CD4-positive, alpha-beta T cell (primary cell): ENCODE data around the gene SEPTIN3. TPM values are rescaled to one million over a fixed set of nuclear protein-coding genes. Genes with fewer than 3 reads are reported as not detected.

Source experiments
- ATAC-seq: fragments of 200-7000 bp; cut with Tn5 transposase; one replicate; pipeline ENCODE4 v1.10.0; 2022; ENCODE audit warnings: mild to moderate bottlenecking; ENCODE audit not compliant: poor library complexity
- CTCF ChIA-PET: fragments of 350-600 bp; sonication (Branson Sonifier 250); formaldehyde crosslinking; loops from one replicate; lab custom pipeline; 2021; ENCODE audit warnings: antibody characterized with exemption, inconsistent platforms; lab: Charles Lee
- POLR2A ChIA-PET: fragments of 350-600 bp; sonication (Branson Sonifier 250); formaldehyde crosslinking; loops from one replicate; lab custom pipeline; 2021; ENCODE audit warnings: antibody characterized with exemption, inconsistent platforms; lab: Charles Lee
- DNase-seq, 14 experiments: peaks; one replicate each; pipeline ENCODE4 v3.0.0-alpha.2; 2013 to 2020; ENCODE audit warnings: mixed read lengths in 2 of 14
- H3K27ac ChIP-seq, 2 donors: one replicate each; pipeline versions ENCODE4 v1.5.1 to v1.7.0; 2013; ENCODE audit warnings: low read length in 2 of 2, low read depth in 1 of 2, mild to moderate bottlenecking in 1 of 2
- H3K27me3 ChIP-seq, 2 experiments: 1 replicate in 1 of 2; 2 replicates in 1 of 2; pipeline versions ENCODE4 v1.6.1 to v1.7.0; 2013; ENCODE audit warnings: low read length in 2 of 2, control low read depth in 1 of 2, mild to moderate bottlenecking in 1 of 2, moderate library complexity in 1 of 2; ENCODE audit not compliant: insufficient read depth in 2 of 2, control insufficient read depth in 1 of 2
- H3K36me3 ChIP-seq: one replicate; pipeline ENCODE4 v1.6.1; 2013; ENCODE audit warnings: low read length, control low read depth; ENCODE audit not compliant: insufficient read depth
- H3K4me1 ChIP-seq: one replicate; pipeline ENCODE4 v1.6.1; 2013; ENCODE audit warnings: low read length, control low read depth; ENCODE audit not compliant: insufficient read depth
- H3K4me3 ChIP-seq: one replicate; pipeline ENCODE4 v1.5.1; 2013; ENCODE audit warnings: mild to moderate bottlenecking, low read length, moderate library complexity
- H3K9me3 ChIP-seq, 2 experiments: 1 replicate in 1 of 2; 2 replicates in 1 of 2; pipeline versions ENCODE4 v1.6.1 to v1.7.0; 2013; ENCODE audit warnings: low read length in 2 of 2, mild to moderate bottlenecking in 2 of 2, control low read depth in 1 of 2, moderate library complexity in 1 of 2; ENCODE audit not compliant: control insufficient read depth in 1 of 2, insufficient read depth in 1 of 2
- H3K27ac Mint-ChIP-seq: one replicate; pipeline ENCODE4 v1.8.0; 2020; ENCODE audit warnings: mixed read lengths
- H3K27me3 Mint-ChIP-seq: one replicate; pipeline ENCODE4 v1.8.0; 2021; ENCODE audit warnings: mixed read lengths
- H3K36me3 Mint-ChIP-seq: one replicate; pipeline ENCODE4 v1.8.0; 2021; ENCODE audit warnings: low read depth, mixed read lengths
- H3K4me1 Mint-ChIP-seq: one replicate; pipeline ENCODE4 v1.8.0; 2021; ENCODE audit warnings: low read depth, mixed read lengths
- H3K4me3 Mint-ChIP-seq: one replicate; pipeline ENCODE4 v1.8.0; 2020; ENCODE audit warnings: mild to moderate bottlenecking, mixed read lengths
- H3K9me3 Mint-ChIP-seq: one replicate; pipeline ENCODE4 v1.8.0; 2020; ENCODE audit warnings: mixed read lengths
- CTCF ChIP-seq: fragments of 200-600 bp; IDR thresholded peaks from one replicate; pipeline ENCODE4 v1.8.0; 2022; ENCODE audit warnings: antibody characterized with exemption, mild to moderate bottlenecking
- intact Hi-C, 2 experiments: fragments of 100-400 bp; cut with DNase I in 1 of 2; cut with micrococcal nuclease in 1 of 2; formaldehyde crosslinking; loops; one replicate each; pipeline versions ENCODE4 v1.15.1 to v1.9.0; 2023 to 2025; cut with DNase I, micrococcal nuclease
- total RNA-seq, 174 experiments: library from RNA in 2 of 174; stranded (reverse) in 2 of 174; gene quantifications; one replicate each; pipeline ENCODE4 v1.2.3 and lab custom pipeline; 2021 to 2026

Gene SEPTIN3
- total RNA-seq, 2 experiments from 2014 or later, result 0.20 to 0.22 TPM

GRCh38 chr22:41922940-41923594, 46.2 kb upstream of the SEPTIN3 start:
- peaks cover 0 to 9% of the 10 kb centered on the region in 2 experiments for H3K27me3 ChIP-seq
- H3K9me3 ChIP-seq, result no peaks in the 10 kb centered on the region
- no peak for TF ChIP-seq CTCF
- H3K27ac ChIP-seq, result no peak overlapping the region
- no peaks in the 10 kb centered on the region for H3K36me3 ChIP-seq
- intact Hi-C loops, result no loop called here
- Mint-ChIP-seq H3K4me1 (peaks cover 9% of the 10 kb centered on the region), H3K9me3 (no peaks in the 10 kb centered on the region), H3K36me3 (no peaks in the 10 kb centered on the region), H3K4me3 (no peak overlapping the region), H3K27ac (no peak overlapping the region), H3K27me3 (peaks cover 9% of the 10 kb centered on the region)
- no peak for DNase-seq
- CTCF ChIA-PET, result no interaction called here
- H3K4me3 ChIP-seq, result no peak overlapping the region
- POLR2A ChIA-PET, result interaction anchor here (1.1 to 1.9 kb wide), 2 partner anchors 17 to 90 kb away, joined by 3 to 6 read pairs; partner anchors contain the start of gene SREBF2
- ATAC-seq, result no peak
- H3K4me1 ChIP-seq, result peaks cover 44% of the 10 kb centered on the region

GRCh38 chr22:41923595-41924276, 45.5 kb upstream of the SEPTIN3 start:
- H3K36me3 ChIP-seq, result no peaks in the 10 kb centered on the region
- TF ChIP-seq CTCF, result no peak
- H3K36me3 Mint-ChIP-seq, result no peaks in the 10 kb centered on the region
- peaks cover 0 to 9% of the 10 kb centered on the region in 2 experiments for H3K27me3 ChIP-seq
- H3K4me3 Mint-ChIP-seq, result no peak overlapping the region
- H3K4me1 Mint-ChIP-seq, result peaks cover 7% of the 10 kb centered on the region
- H3K9me3 ChIP-seq, result no peaks in the 10 kb centered on the region
- intact Hi-C loops, result no loop called here
- no peak overlapping the region for H3K27ac ChIP-seq
- no peak overlapping the region for H3K4me3 ChIP-seq
- ChIA-PET CTCF (no interaction called here), POLR2A (interaction anchor here (0.6 to 1.9 kb wide), 3 partner anchors 16 to 147 kb away, joined by 3 to 6 read pairs (median 4); partner anchors contain the start of gene SREBF2)
- no peak overlapping the region for H3K27ac Mint-ChIP-seq
- no peaks in the 10 kb centered on the region for H3K9me3 Mint-ChIP-seq
- peaks cover 44% of the 10 kb centered on the region for H3K4me1 ChIP-seq
- ATAC-seq (no peak), DNase-seq (no peak)
- H3K27me3 Mint-ChIP-seq, result peaks cover 9% of the 10 kb centered on the region

GRCh38 chr22:41925783-41926460, 43.3 kb upstream of the SEPTIN3 start:
- ChIA-PET CTCF (interaction anchor here (0.7 to 2.9 kb wide), 20 partner anchors 9 to 229 kb away, joined by 3 to 63 read pairs (median 4); partner anchors contain the start of genes CENPM and SREBF2), POLR2A (interaction anchor here (0.8 to 4.9 kb wide), 9 partner anchors 10 to 145 kb away, joined by 3 to 63 read pairs (median 8); partner anchors contain the start of genes CCDC134 and SREBF2)
- Mint-ChIP-seq H3K27ac (peak overlapping the region; percentile 55), H3K27me3 (peaks cover 9% of the 10 kb centered on the region), H3K4me1 (peaks cover 7% of the 10 kb centered on the region), H3K4me3 (peak overlapping the region; percentile 80), H3K9me3 (no peaks in the 10 kb centered on the region), H3K36me3 (no peaks in the 10 kb centered on the region)
- Histone ChIP-seq H3K4me1 (peaks cover 30% of the 10 kb centered on the region), H3K27me3 (peaks cover 0 to 9% of the 10 kb centered on the region in 2 experiments), H3K36me3 (no peaks in the 10 kb centered on the region), H3K27ac (no peak overlapping the region), H3K4me3 (peak overlapping the region; percentile 45), H3K9me3 (no peaks in the 10 kb centered on the region)
- TF ChIP-seq CTCF, result peak; percentile 75
- ATAC-seq, result peak; percentile 84
- peak; percentile 59 to 88 (median 76) for DNase-seq
- intact Hi-C loops, result loop anchor here in 1 of 2 experiments (2.0 kb wide), 1 partner anchor 15 kb away; no protein-coding TSS in a partner anchor
